HFF-Myc (cell line): Measurements from ENCODE around the gene ADCYAP1R1.

Source experiments
- DNase-seq: peaks from one replicate; pipeline ENCODE4 v3.0.0-alpha.2; 2011; ENCODE audit warnings: low read depth; ENCODE audit errors: extremely low read depth
- H3K4me3 ChIP-seq: replicated peaks from 2 replicates; pipeline ENCODE4 v1.5.1; 2011; ENCODE audit warnings: low read depth, mild to moderate bottlenecking, control low read depth, low read length
- CTCF ChIP-seq: IDR thresholded peaks from 2 replicates; pipeline ENCODE4 v1.5.1; 2012; ENCODE audit warnings: mild to moderate bottlenecking, low read depth, low read length, control low read depth; ENCODE audit errors: missing control alignments

The ADCYAP1R1 gene

GRCh38 chr7:31049005-31049765, 2.9 kb upstream of the ADCYAP1R1 start:
- no peak for TF ChIP-seq CTCF
- no peak for DNase-seq
- no peak overlapping the region for H3K4me3 ChIP-seq

- H3K4me3 ChIP-seq = no peak overlapping the region
- no peak for DNase-seq
- TF ChIP-seq CTCF = no peak
Measured at GRCh38 chr7:31052487-31052840, 356 bp downstream of the ADCYAP1R1 start.

- no peak overlapping the region for H3K4me3 ChIP-seq
- TF ChIP-seq CTCF = no peak
- DNase-seq = no peak
Measured at GRCh38 chr7:31052841-31053601, 913 bp downstream of the ADCYAP1R1 start.

- DNase-seq = no peak
- no peak for TF ChIP-seq CTCF
- H3K4me3 ChIP-seq = no peak overlapping the region
Measured at GRCh38 chr7:31053986-31054385, 1.9 kb downstream of the ADCYAP1R1 start.

- TF ChIP-seq CTCF = no peak
- H3K4me3 ChIP-seq = no peak overlapping the region
- no peak for DNase-seq
Measured at GRCh38 chr7:31054608-31055278, 2.6 kb downstream of the ADCYAP1R1 start.

GRCh38 chr7:31055471-31055870, 3.4 kb downstream of the ADCYAP1R1 start:
- TF ChIP-seq CTCF = no peak
- no peak for DNase-seq
- no peak overlapping the region for H3K4me3 ChIP-seq
